C4-2B (cell line): Measurements from ENCODE around the gene COL6A1.

Experiments used
- H3K27ac ChIP-seq: fragments of 450-650 bp; 2 replicates; pipeline ENCODE4 v1.5.1; 2017
- CTCF ChIP-seq: fragments of 450-650 bp; conservative IDR thresholded peaks from 2 replicates; pipeline ENCODE4 v1.5.1; 2017; ENCODE audit warnings: mild to moderate bottlenecking
- ZFX ChIP-seq: fragments of 450-650 bp; IDR thresholded peaks from 2 replicates; pipeline ENCODE4 v1.6.1; 2017

Gene COL6A1

GRCh38 chr21:45990741-45991605 lies 9.4 kb downstream of the COL6A1 start:
- no peak overlapping the region for H3K27ac ChIP-seq
- TF ChIP-seq CTCF (no peak), ZFX (no peak)

GRCh38 chr21:45991606-45992300 lies 10.2 kb downstream of the COL6A1 start:
- TF ChIP-seq CTCF: no peak
- TF ChIP-seq ZFX: no peak
- no peak overlapping the region for H3K27ac ChIP-seq

- TF ChIP-seq CTCF (no peak), ZFX (no peak)
- no peak overlapping the region for H3K27ac ChIP-seq
These were observed 11.0 kb downstream of the COL6A1 start for GRCh38 chr21:45992301-45993209.

GRCh38 chr21:45993210-45994085 lies 11.9 kb downstream of the COL6A1 start:
- H3K27ac ChIP-seq: no peak overlapping the region
- no peak for TF ChIP-seq ZFX
- no peak for TF ChIP-seq CTCF

- TF ChIP-seq ZFX: no peak
- no peak for TF ChIP-seq CTCF
These were observed 12.6 kb downstream of the COL6A1 start for GRCh38 chr21:45994086-45994661.

More at GRCh38 chr21:45994086-45994661, 12.6 kb downstream of the COL6A1 start:
- H3K27ac ChIP-seq: no peak overlapping the region
